Activated naive CD8-positive, alpha-beta T cell (primary cell): ENCODE data around the gene CD79B.
A peak's percentile ranks its signal among the peaks of the same experiment; 100 is the strongest.
"Not testable (repeated sequence)": the region's sequence is repeated elsewhere in the genome, so short reads cannot be mapped to it uniquely, and the experiment has no call there.

Source experiments
- H3K27ac Mint-ChIP-seq: one replicate; pipeline ENCODE4 v1.8.0; 2021; ENCODE audit warnings: mixed read lengths
- H3K27me3 Mint-ChIP-seq: one replicate; pipeline ENCODE4 v1.8.0; 2021; ENCODE audit warnings: mixed read lengths
- H3K36me3 Mint-ChIP-seq: one replicate; pipeline ENCODE4 v1.8.0; 2021; ENCODE audit warnings: mixed read lengths
- H3K4me1 Mint-ChIP-seq: one replicate; pipeline ENCODE4 v1.8.0; 2021; ENCODE audit warnings: low read depth, mixed read lengths
- H3K4me3 Mint-ChIP-seq: one replicate; pipeline ENCODE4 v1.8.0; 2021; ENCODE audit warnings: mild to moderate bottlenecking, mixed read lengths
- H3K9me3 Mint-ChIP-seq: one replicate; pipeline ENCODE4 v1.8.0; 2021; ENCODE audit warnings: low read depth, mixed read lengths

The CD79B gene

DNA sequence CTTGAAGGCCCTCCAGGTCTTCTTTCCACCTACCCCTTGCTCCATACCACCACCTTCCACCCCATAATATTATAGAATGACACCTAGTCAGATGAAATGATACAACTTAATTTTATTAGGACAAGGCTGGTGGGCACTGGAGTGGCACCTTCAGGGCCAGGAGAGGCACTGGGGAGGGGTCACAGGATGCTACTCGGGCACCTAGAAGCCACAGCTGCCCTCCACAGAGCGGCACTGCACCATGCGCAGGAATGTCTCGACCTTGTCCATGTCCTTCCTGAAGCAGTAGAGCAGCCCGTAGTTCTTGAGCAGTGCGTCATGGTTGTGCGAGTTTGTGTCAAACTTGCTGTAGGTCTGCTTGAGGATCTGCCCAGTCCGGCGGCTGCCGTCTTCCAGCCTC is 37.3 kb downstream of the CD79B start:
- not testable (repeated sequence) for H3K36me3 Mint-ChIP-seq, H3K27me3 Mint-ChIP-seq, H3K4me3 Mint-ChIP-seq, H3K9me3 Mint-ChIP-seq, H3K4me1 Mint-ChIP-seq, H3K27ac Mint-ChIP-seq

DNA sequence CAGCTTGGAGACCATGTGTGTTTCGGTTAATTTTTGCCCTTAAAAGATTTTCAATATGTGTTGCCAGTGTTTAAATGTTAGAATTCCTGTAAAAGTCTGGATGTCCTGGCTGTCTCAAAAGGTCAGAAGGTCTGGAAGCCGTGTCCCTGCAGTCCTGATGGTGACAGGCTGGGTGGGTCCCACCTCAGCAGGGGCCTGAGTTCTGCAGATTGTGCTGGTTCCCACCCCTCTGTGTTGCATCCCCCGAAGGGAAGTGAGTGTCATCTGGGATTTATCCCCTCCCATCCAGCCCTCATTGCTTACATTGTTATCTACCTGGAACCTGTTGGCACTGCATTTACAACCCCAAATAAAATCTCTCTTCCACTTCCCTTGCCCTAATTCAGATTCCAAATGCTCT is 38.1 kb downstream of the CD79B start:
- not testable (repeated sequence) for H3K36me3 Mint-ChIP-seq, H3K9me3 Mint-ChIP-seq, H3K4me1 Mint-ChIP-seq, H3K27me3 Mint-ChIP-seq, H3K4me3 Mint-ChIP-seq, H3K27ac Mint-ChIP-seq

DNA sequence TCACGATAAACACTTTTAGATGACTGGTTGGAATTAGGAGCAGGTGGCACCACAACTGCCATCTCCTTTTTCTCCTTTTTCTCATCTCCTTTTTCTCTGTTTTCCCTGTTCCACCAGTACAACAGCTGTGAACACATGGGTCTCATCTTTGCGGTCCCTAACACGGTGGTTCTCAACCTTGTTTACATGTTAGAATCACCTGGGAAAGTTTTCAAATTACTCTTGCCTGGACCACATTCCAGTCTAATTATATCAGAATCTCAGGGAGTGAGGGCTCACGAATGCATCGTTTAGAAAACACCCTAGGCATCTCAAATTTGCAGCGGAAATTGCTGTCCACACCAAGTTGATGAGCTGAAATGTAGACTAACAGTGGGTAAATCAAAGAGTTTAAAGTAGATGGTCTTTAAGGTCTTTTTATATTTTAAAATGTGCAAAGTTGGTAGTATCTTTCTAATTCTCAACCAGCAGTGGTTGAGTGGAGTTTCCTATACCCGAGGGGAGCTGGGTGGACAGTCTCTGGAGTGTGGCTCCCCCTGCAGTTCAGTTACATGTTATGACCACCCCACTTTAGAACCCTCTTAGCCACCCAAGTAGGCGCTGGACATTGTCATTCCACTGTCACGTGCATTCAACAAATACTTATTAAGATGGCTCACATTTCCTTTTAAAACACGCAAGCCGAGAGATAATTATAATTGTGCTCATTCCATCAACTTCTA is 39.7 kb downstream of the CD79B start:
- H3K4me1 Mint-ChIP-seq, H3K27me3 Mint-ChIP-seq, H3K27ac Mint-ChIP-seq, H3K4me3 Mint-ChIP-seq, H3K36me3 Mint-ChIP-seq, H3K9me3 Mint-ChIP-seq: not testable (repeated sequence)

DNA sequence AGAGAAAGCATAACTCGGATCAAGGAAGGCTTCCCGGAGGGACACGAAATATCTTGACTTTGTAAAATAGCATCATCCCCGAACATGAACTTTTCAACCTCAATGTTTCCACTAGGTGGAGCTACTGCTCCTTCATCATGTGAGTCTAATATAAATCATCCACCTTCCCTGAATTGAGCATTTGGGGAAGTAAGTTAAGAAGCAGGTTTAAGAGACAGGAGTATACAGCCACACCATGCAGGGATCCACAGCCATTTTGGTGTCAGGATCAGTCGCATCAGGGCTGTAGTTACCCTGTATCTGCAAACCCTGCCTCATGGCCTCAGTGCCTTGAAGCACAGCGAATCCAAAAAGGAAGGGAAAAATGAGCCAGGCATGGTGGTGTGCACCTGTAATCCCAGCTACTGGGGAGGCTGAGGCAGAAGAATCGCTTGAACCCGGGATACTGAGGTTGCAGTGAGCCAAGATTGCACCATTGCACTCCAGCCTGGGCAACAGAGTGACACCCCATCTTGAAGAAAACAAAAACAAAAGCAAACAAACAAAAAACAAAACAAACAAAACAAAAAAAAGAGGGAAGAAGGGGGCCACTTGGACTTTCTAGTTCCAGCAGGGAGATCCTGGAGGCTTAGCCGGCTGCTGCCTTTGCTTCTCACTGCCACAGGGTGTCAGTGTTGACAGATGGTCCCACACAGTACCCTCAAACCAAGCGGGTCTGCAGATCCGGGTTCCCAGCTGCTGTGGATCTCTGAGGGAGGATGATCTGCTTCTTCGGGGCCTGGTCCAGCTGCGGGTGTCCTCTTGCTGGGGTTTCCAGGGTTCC is 42.9 kb downstream of the CD79B start:
- H3K4me1 Mint-ChIP-seq, H3K9me3 Mint-ChIP-seq, H3K27ac Mint-ChIP-seq, H3K36me3 Mint-ChIP-seq, H3K27me3 Mint-ChIP-seq: not testable (repeated sequence)
- peak overlapping the region; percentile 23 for H3K4me3 Mint-ChIP-seq

DNA sequence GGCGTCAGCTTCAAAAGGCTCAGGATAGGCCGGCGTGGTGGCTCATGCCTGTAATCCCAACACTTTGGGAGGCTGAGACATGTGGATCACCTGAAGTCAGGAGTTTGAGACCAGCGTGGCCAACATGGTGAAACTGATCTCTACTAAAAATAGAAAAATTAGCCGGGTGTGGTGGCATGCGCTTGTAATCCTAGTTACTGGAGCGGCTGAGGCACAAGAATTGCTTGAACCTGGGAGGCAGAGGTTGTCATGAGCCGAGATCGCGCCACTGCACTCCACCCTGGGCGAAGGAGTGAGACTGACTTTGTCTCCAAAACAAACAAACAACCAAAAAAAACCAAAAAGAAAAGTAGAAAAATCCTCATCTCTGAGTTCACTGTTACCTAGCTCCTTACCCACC is 47.0 kb downstream of the CD79B start:
- H3K27ac Mint-ChIP-seq, H3K9me3 Mint-ChIP-seq, H3K27me3 Mint-ChIP-seq, H3K4me3 Mint-ChIP-seq, H3K4me1 Mint-ChIP-seq, H3K36me3 Mint-ChIP-seq: not testable (repeated sequence)

DNA sequence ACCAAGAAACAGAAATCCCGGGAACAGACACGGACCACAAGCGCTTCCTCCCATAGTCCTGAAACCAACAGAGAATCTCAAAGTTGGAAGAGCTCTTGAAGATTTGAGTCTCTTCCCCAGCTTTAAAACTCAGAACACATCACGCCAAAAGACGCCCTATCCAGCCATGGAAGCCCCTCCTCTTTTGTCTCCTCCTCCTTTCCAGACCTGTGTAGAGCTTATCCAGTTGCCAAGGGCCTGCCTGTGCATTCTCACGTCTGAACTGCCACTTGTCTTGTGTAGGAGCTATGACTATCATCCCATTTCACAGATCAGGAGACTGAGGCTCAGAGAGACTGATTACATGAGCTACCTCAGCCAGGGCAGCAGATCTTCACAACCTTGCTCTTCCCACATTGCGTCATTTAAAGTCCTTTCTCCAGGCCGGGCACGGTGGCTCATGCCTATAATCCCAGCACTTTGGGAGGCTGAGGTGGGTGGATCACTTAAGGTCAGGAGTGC is 49.5 kb downstream of the CD79B start:
- H3K27ac Mint-ChIP-seq, H3K36me3 Mint-ChIP-seq, H3K4me3 Mint-ChIP-seq, H3K9me3 Mint-ChIP-seq, H3K27me3 Mint-ChIP-seq, H3K4me1 Mint-ChIP-seq: not testable (repeated sequence)

DNA sequence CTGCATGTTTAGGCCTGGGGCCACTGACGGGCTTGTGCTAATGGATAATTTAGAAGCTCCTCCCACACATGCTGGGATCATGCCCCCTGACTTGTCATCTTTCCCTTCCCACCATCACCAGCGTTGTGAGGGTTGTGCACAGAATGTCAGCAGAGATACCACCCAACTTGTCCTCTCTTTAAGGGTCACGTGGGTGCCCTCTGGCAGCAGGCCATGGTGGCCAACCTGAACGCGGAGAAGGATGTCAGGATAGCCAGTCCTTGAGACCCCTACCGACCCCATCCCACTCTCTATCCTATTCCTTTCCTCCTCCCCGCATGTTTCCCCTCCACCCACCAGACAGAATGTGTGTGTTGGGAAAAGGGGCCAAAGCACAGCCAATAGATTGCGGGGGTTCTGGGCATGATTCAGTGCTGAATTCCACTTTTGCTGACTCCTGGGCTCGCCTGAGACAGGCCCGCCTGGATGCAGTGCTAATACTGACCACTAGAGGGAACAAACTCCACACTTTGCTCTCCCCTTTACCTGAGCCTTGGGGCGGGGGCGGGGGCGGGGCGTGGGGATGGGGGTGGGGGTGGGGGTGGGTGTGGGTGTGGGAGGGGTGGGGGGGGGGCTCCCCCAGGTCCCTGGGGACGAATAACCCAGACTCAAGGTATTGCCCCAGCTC is 50.1 kb downstream of the CD79B start, which contains the start of gene GH2:
TSS of gene GH2 (minus strand) at position 10 of the 667 bp plus-strand sequence. CDS start 143 bp downstream, outside the sequence.
- H3K9me3 Mint-ChIP-seq: no peaks in the 10 kb centered on the region
- H3K27ac Mint-ChIP-seq: no peak within 1 kb of the TSS
- no peaks in the 10 kb centered on the region for H3K36me3 Mint-ChIP-seq
- H3K4me1 Mint-ChIP-seq: no peaks in the 10 kb centered on the region
- no peak within 1 kb of the TSS for H3K4me3 Mint-ChIP-seq
- H3K27me3 Mint-ChIP-seq: no peaks in the 10 kb centered on the region

DNA sequence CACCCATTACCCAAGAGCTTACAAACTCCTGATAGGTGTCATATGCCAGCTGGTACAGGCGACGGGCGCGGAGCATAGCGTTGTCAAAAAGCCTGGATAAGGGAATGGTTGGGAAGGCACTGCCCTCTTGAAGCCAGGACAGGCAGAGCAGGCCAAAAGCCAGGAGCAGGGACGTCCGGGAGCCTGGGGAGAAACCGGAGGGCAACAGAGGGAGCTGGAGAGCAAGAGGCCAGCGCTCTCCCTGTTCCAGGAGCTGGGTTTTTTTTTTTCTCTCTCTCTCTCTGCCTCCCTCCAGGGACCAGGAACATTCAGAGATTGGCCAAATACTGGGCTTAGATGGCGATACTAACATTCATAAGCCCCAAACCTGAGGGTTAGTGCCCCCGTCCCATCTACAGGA is 50.8 kb downstream of the CD79B start:
- not testable (repeated sequence) for H3K27ac Mint-ChIP-seq, H3K4me1 Mint-ChIP-seq, H3K4me3 Mint-ChIP-seq, H3K36me3 Mint-ChIP-seq, H3K9me3 Mint-ChIP-seq, H3K27me3 Mint-ChIP-seq

DNA sequence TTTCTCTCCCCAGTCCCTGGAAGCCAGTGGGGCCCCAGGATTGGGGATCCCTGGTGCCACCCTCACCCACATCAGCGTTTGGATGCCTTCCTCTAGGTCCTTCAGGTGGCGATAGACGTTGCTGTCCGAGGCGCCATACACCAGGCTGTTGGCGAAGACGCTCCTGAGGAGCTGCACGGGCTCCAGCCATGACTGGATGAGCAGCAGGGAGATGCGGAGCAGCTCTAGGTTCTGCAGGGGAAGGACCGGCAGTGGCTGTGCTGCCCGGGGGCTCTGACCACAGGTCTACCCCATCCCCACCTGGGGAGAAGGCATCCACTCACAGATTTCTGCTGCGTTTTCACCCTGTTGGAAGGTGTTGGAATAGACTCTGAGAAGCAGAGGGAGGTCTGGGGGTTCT is 51.4 kb downstream of the CD79B start:
- H3K27me3 Mint-ChIP-seq: no peaks in the 10 kb centered on the region
- H3K27ac Mint-ChIP-seq: no peak overlapping the region

More for the DNA sequence above, 51.4 kb downstream of the CD79B start:
- Mint-ChIP-seq H3K9me3 (no peaks in the 10 kb centered on the region), H3K36me3 (no peaks in the 10 kb centered on the region), H3K4me1 (no peaks in the 10 kb centered on the region), H3K4me3 (no peak overlapping the region)
